Measurements from ENCODE around the gene PRSS53. TPM values are rescaled to one million over a fixed set of nuclear protein-coding genes. Genes with fewer than 3 reads are reported as not detected.
A peak's percentile ranks its signal among the peaks of the same experiment; 100 is the strongest.

The PRSS53 gene
- total RNA-seq, 1 donor from 2014 or later = 2.2 TPM

DNA sequence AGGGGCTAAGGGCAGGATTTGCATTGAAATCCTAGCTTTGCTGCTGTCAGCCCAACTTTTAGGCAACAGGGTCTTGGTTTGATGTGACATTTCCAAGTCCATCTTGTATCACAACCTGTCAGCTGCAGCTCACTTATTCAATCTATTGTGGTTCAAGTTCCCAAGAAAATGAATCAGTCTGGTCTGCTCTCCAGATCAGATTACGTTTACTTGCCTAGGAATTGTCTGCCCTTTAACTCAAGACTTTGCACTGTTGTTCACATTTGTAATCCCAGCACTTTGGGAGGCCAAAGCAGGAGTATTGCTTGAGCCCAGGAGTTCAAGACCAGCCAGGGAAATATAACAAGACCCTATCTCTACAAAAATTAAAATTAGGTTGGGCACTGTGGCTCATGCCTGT is 45.4 kb downstream of the PRSS53 start:
- no peak for DNase-seq (ENCODE audit: low read depth)
- TF ChIP-seq, protein P1, sequence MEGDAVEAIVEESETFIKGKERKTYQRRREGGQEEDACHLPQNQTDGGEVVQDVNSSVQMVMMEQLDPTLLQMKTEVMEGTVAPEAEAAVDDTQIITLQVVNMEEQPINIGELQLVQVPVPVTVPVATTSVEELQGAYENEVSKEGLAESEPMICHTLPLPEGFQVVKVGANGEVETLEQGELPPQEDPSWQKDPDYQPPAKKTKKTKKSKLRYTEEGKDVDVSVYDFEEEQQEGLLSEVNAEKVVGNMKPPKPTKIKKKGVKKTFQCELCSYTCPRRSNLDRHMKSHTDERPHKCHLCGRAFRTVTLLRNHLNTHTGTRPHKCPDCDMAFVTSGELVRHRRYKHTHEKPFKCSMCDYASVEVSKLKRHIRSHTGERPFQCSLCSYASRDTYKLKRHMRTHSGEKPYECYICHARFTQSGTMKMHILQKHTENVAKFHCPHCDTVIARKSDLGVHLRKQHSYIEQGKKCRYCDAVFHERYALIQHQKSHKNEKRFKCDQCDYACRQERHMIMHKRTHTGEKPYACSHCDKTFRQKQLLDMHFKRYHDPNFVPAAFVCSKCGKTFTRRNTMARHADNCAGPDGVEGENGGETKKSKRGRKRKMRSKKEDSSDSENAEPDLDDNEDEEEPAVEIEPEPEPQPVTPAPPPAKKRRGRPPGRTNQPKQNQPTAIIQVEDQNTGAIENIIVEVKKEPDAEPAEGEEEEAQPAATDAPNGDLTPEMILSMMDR (conservative IDR thresholded peaks at IDR 0.05; ENCODE audit: low read depth, low read length) = no peak
- H3K4me3 ChIP-seq (ENCODE audit: low read depth, low read length) = no peak overlapping the region

DNA sequence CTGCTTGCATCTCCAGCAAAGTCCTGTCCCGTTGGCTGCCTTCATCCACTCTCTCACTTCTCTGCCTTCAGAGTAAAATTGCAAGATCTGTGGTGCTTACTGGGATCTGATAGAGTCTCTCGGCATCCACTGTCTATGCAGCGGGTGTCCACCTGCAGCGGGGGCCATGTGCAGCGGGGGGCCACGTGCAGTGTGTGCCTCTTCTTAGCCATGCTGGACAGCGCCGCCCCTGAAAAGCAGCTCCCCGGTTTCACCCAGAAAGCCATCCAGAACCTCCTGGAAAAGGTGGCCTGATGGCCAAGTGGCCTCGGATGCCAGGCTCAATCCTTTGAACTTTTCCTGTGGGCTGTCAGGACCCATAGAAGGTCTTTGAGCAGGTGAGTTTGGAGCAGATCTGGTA is 45.9 kb downstream of the PRSS53 start:
- no peak for DNase-seq (ENCODE audit: low read depth)
- TF ChIP-seq, protein P1 (conservative IDR thresholded peaks at IDR 0.05; ENCODE audit: low read depth, low read length) = no peak
- H3K4me3 ChIP-seq (ENCODE audit: low read depth, low read length) = no peak overlapping the region

DNA sequence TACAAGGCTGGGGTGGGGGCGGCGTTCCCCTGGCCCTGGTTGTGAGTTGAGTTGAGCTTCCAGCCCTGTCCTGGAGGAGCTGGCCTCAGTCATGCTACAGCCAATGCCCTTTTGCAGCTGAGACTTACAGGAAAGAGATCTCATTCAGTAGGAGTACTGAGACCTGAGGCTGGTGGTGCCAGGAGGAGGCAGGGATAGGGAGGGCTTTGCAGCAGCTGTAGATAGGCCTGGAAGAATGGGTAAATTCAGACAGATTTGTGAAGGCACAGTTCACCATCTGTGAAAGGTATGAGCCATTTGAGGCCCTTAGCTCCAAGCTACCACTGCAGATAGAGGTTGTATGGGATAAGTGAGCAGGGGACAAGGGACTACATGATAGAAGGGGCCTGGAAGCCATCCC is 49.8 kb downstream of the PRSS53 start:
- TF ChIP-seq, protein P1 (conservative IDR thresholded peaks at IDR 0.05; ENCODE audit: low read depth, low read length) = no peak
- no peak overlapping the region for H3K4me3 ChIP-seq (ENCODE audit: low read depth, low read length)
- no peak for DNase-seq (ENCODE audit: low read depth)

DNA sequence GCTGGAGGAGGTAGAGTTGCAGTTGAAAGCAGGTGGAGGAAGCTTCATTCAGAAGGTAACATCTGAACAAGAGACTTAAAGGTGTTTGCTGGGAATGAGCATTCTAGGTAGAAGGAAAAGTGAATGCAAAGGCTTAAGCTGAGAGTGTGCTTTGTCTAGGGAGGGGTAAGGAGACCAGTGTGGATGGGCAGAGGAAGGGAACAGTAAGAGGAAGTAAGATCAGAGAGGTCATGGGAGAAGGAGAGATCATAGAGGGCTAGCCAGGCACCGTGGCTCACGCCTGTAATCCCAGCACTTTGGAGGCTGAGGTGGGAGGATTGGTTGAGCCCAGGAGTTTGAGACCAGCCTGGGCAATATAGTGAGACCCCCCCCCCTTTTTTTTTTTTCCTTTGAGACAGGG is 52.1 kb downstream of the PRSS53 start:
- H3K4me3 ChIP-seq (ENCODE audit: low read depth, low read length) = no peak overlapping the region
- TF ChIP-seq, protein P1 (conservative IDR thresholded peaks at IDR 0.05; ENCODE audit: low read depth, low read length) = no peak

DNA sequence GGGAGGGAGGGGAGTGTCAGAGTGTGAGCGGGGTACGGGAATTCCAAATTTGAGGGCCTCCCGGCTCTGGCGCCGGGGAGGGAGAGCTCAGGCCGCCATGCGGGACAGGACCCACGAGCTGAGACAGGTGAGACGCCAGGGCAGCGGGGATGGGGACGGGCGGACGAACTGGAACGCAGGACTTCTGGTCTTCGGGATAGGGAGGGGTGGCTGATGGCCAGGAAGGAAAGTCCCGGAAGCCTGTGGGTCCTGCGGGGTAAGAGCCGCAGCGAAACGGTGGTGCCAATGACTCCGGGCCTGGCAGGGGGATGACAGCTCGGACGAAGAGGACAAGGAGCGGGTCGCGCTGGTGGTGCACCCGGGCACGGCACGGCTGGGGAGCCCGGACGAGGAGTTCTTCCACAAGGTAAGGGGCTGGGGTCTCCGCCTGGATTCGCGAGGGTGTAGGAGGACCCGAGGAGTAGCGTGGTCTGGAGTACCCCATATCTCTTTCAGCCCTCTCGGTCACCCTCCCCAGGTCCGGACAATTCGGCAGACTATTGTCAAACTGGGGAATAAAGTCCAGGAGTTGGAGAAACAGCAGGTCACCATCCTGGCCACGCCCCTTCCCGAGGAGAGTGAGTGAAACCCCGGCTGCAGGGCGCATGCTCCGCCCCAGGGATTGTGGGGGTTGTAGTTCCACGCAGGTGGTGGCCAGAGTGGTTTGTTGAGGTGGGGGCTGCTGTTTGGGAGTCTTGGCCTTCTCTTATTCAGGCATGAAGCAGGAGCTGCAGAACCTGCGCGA is 54.8 kb downstream of the PRSS53 start:
- H3K4me3 ChIP-seq (ENCODE audit: low read depth, low read length) = peak overlapping the region; percentile 98
- TF ChIP-seq, protein P1 (conservative IDR thresholded peaks at IDR 0.05; ENCODE audit: low read depth, low read length) = no peak
- DNase-seq (ENCODE audit: low read depth) = no peak

More for the DNA sequence above, 52.1 kb downstream of the PRSS53 start:
- DNase-seq (ENCODE audit: low read depth) = no peak

Other genes starting within 250 kb of the PRSS53 start
- 57.6 and 79.1 TPM in 2 replicates for gene BCL7C, start 194.9 kb downstream of the PRSS53 start, total RNA-seq
- 0.87 and 4.3 TPM in 2 replicates for gene CTF1, start 192.3 kb downstream of the PRSS53 start, total RNA-seq
- gene FBXL19, start 165.4 kb downstream of the PRSS53 start, total RNA-seq = 35.6 and 65.3 TPM in 2 replicates
- gene ORAI3, start 139.9 kb downstream of the PRSS53 start, total RNA-seq = 10.4 and 37.6 TPM in 2 replicates
- 4.7 and 5.5 TPM in 2 replicates for gene SETD1A, start 131.2 kb downstream of the PRSS53 start, total RNA-seq
- 22.9 and 24.2 TPM in 2 replicates for gene HSD3B7, start 103.7 kb downstream of the PRSS53 start, total RNA-seq
- gene STX1B, start 78.3 kb downstream of the PRSS53 start, total RNA-seq = 0.40 and 0.58 TPM in 2 replicates
- 19.5 and 26.1 TPM in 2 replicates for gene STX4, start 55.4 kb downstream of the PRSS53 start, total RNA-seq
- 11.1 and 18.3 TPM in 2 replicates for gene ZNF668, start 14.7 kb downstream of the PRSS53 start, total RNA-seq
- 12.7 and 13.5 TPM in 2 replicates for gene ZNF646, start 14.5 kb downstream of the PRSS53 start, total RNA-seq
- gene VKORC1, start 5.9 kb upstream of the PRSS53 start, total RNA-seq = 129 and 214 TPM in 2 replicates
- 78.2 and 80.3 TPM in 2 replicates for gene BCKDK, start 19.4 kb upstream of the PRSS53 start, total RNA-seq
- gene KAT8, start 28.7 kb upstream of the PRSS53 start, total RNA-seq = 38.3 and 43.7 TPM in 2 replicates
- 27.4 and 53.6 TPM in 2 replicates for gene PRSS8, start 46.8 kb upstream of the PRSS53 start, total RNA-seq
- 0.29 and 1.3 TPM in 2 replicates for gene PRSS36, start 61.1 kb upstream of the PRSS53 start, total RNA-seq
- gene FUS, start 91.2 kb upstream of the PRSS53 start, total RNA-seq = 67.2 and 83.8 TPM in 2 replicates
- gene PYCARD, start 113.8 kb upstream of the PRSS53 start, total RNA-seq = 22.0 and 43.5 TPM in 2 replicates
- not detected in 2 replicates for gene TRIM72, start 125.2 kb upstream of the PRSS53 start, total RNA-seq
- not detected in 2 replicates for gene PYDC1, start 128.2 kb upstream of the PRSS53 start, total RNA-seq
- 0.06 and 0.72 TPM in 2 replicates for gene ITGAM, start 171.0 kb upstream of the PRSS53 start, total RNA-seq

All from epithelial cell of proximal tubule (primary cell).